Astrocyte (in vitro differentiated cells and primary cell): ENCODE measurements around the gene RPP25L. TPM values are rescaled to one million over a fixed set of nuclear protein-coding genes. Genes with fewer than 3 reads are reported as not detected.

ENCODE experiments used
- DNase-seq: peaks from one replicate; pipeline ENCODE4 v3.0.0-alpha.2; 2010; ENCODE audit warnings: low read depth
- FAIRE-seq: peaks from 2 replicates; lab custom pipeline; 2011; peaks lifted over from hg19 to GRCh38; lab: Jason Lieb, UNC
- H2AFZ ChIP-seq: 2 replicates; pipeline ENCODE4 v1.6.0; 2012; ENCODE audit warnings: low read depth, low read length, inconsistent platforms
- H3K27ac ChIP-seq: 2 replicates; pipeline ENCODE4 v1.5.1; 2011; ENCODE audit warnings: low read depth, low read length, inconsistent platforms
- H3K27me3 ChIP-seq: 2 replicates; pipeline ENCODE4 v1.6.0; 2011; ENCODE audit warnings: low read length, inconsistent platforms; ENCODE audit not compliant: insufficient read depth
- H3K36me3 ChIP-seq: 2 replicates; pipeline ENCODE4 v1.5.1; 2011; ENCODE audit warnings: low read length, inconsistent platforms; ENCODE audit not compliant: insufficient read depth
- H3K4me1 ChIP-seq: 2 replicates; pipeline ENCODE4 v1.5.1; 2011; ENCODE audit warnings: low read length, inconsistent platforms; ENCODE audit not compliant: insufficient read depth
- H3K4me2 ChIP-seq: 2 replicates; pipeline ENCODE4 v1.6.0; 2012; ENCODE audit warnings: low read length, inconsistent platforms
- H3K4me3 ChIP-seq: 2 replicates; pipeline ENCODE4 v1.5.1; 2011; ENCODE audit warnings: low read depth, mild to moderate bottlenecking, low read length, inconsistent platforms; ENCODE audit not compliant: insufficient read depth
- H3K79me2 ChIP-seq: 2 replicates; pipeline ENCODE4 v1.6.0; 2012; ENCODE audit warnings: mild to moderate bottlenecking, low read length, inconsistent platforms; ENCODE audit not compliant: insufficient read depth
- H3K9ac ChIP-seq: 2 replicates; pipeline ENCODE4 v1.6.0; 2012; ENCODE audit warnings: mild to moderate bottlenecking, low read length, inconsistent platforms
- H3K9me3 ChIP-seq: 2 replicates; pipeline ENCODE4 v1.5.1; 2012; ENCODE audit warnings: low read depth, mild to moderate bottlenecking, low read length, inconsistent platforms; ENCODE audit not compliant: insufficient read depth
- H4K20me1 ChIP-seq: 2 replicates; pipeline ENCODE4 v1.6.0; 2012; ENCODE audit warnings: low read length, inconsistent platforms; ENCODE audit not compliant: insufficient read depth
- H3K27ac Mint-ChIP-seq: one replicate; pipeline ENCODE4 v1.8.0; 2021; ENCODE audit warnings: mild to moderate bottlenecking, mixed read lengths; ENCODE audit not compliant: unreplicated experiment
- H3K27me3 Mint-ChIP-seq: one replicate; pipeline ENCODE4 v1.8.0; 2021; ENCODE audit warnings: low read depth, mixed read lengths; ENCODE audit not compliant: unreplicated experiment
- H3K36me3 Mint-ChIP-seq: one replicate; pipeline ENCODE4 v1.8.0; 2021; ENCODE audit warnings: low read depth, mixed read lengths; ENCODE audit not compliant: unreplicated experiment
- H3K4me1 Mint-ChIP-seq: one replicate; pipeline ENCODE4 v1.8.0; 2021; ENCODE audit warnings: low read depth, mixed read lengths; ENCODE audit not compliant: unreplicated experiment
- H3K4me3 Mint-ChIP-seq: one replicate; pipeline ENCODE4 v1.8.0; 2021; ENCODE audit warnings: mild to moderate bottlenecking, moderate library complexity, mixed read lengths; ENCODE audit not compliant: unreplicated experiment
- H3K9me3 Mint-ChIP-seq: one replicate; pipeline ENCODE4 v1.8.0; 2021; ENCODE audit warnings: mild to moderate bottlenecking, mixed read lengths; ENCODE audit not compliant: unreplicated experiment
- EZH2 ChIP-seq: IDR thresholded peaks from 2 replicates; pipeline ENCODE4 v1.6.1; 2012; ENCODE audit warnings: mild to moderate bottlenecking, low read length, inconsistent platforms; ENCODE audit not compliant: insufficient read depth
- total RNA-seq: library from RNA; stranded (reverse); gene quantifications from 2 replicates; pipeline ENCODE4 v1.2.1, GENCODE V29; 2021
- TF ChIP-seq, protein P1 (sequence below): IDR thresholded peaks from 2 replicates; pipeline ENCODE4 v1.5.1; 2011; ENCODE audit warnings: low read depth, mild to moderate bottlenecking, inconsistent platforms, low read length, moderate library complexity; ENCODE audit not compliant: insufficient read depth

Gene RPP25L
- total RNA-seq, 1 donor from 2014 or later = 13.9 TPM

DNA sequence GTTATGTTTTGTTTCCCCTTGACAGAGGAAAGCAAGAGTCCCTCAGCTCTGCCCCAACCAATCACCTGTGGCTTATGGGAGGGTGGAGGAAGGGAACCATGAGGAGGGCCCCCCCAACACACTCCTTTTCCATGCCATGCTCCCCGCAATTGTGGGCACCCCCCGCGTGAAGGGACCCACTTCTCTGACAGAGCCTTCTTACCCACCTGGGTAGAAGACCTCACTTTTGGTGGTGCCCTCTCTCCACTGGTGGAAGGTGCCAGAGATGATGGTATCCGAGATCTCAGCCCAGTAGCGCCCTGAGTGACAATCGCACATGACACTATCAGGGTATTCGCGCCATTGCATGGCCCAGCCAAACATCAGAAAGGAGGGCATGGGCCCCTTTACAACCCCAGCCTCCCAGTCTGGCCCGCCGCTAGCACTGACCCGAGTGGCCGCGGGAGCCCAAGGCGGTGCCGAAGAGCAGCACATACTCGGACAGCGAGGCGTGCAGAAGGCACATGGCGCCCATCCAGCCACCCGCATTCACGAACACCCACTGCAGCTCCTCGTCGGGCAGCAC, 25.0 kb upstream of the RPP25L start:
- H3K36me3 ChIP-seq = no peaks in the 10 kb centered on the region
- H3K4me1 ChIP-seq = peaks cover 16% of the 10 kb centered on the region
- Mint-ChIP-seq H3K27me3 (peaks cover 7% of the 10 kb centered on the region), H3K9me3 (no peaks in the 10 kb centered on the region), H3K4me1 (peaks cover 4% of the 10 kb centered on the region), H3K27ac (peak overlapping the region; percentile 53), H3K36me3 (peaks cover 3% of the 10 kb centered on the region), H3K4me3 (peak overlapping the region; percentile 87)
- H3K4me3 ChIP-seq = peak overlapping the region; percentile 76
- H2AFZ ChIP-seq = peak overlapping the region; percentile 99
- no peaks in the 10 kb centered on the region for H3K27me3 ChIP-seq
- H3K79me2 ChIP-seq = peaks cover 25% of the 10 kb centered on the region
- H3K9ac ChIP-seq = peak overlapping the region; percentile 83
- H4K20me1 ChIP-seq = peaks cover 27% of the 10 kb centered on the region
- H3K4me2 ChIP-seq = peak overlapping the region; percentile 99
- FAIRE-seq (no peak), DNase-seq (no peak)
- TF ChIP-seq EZH2 = no peak
- TF ChIP-seq, protein P1, sequence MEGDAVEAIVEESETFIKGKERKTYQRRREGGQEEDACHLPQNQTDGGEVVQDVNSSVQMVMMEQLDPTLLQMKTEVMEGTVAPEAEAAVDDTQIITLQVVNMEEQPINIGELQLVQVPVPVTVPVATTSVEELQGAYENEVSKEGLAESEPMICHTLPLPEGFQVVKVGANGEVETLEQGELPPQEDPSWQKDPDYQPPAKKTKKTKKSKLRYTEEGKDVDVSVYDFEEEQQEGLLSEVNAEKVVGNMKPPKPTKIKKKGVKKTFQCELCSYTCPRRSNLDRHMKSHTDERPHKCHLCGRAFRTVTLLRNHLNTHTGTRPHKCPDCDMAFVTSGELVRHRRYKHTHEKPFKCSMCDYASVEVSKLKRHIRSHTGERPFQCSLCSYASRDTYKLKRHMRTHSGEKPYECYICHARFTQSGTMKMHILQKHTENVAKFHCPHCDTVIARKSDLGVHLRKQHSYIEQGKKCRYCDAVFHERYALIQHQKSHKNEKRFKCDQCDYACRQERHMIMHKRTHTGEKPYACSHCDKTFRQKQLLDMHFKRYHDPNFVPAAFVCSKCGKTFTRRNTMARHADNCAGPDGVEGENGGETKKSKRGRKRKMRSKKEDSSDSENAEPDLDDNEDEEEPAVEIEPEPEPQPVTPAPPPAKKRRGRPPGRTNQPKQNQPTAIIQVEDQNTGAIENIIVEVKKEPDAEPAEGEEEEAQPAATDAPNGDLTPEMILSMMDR = no peak
- no peaks in the 10 kb centered on the region for H3K9me3 ChIP-seq
- H3K27ac ChIP-seq = peak overlapping the region; percentile 53

DNA sequence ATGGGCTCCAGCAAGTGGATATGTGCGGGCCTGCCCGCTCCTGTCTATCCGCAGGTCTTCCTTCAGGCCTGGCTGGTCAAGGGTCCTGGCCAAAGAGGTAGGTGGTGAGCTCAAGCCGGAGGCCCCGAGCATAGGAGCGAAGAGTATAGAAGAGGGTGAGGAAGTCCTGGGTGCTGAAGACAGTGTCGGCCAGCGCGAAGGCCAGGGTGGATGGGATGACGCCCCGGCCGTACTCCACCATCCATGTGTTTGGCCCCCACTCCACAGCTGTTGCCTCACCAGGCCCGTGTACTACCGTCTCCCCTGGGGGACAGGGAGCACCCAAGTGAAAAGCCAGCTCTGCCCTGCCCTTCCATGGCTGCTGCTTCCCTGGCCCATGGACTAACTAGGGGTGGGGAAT, 23.7 kb upstream of the RPP25L start:
- H3K27me3 Mint-ChIP-seq = peaks cover 18% of the 10 kb centered on the region
- H3K4me3 ChIP-seq = no peak overlapping the region
- H3K4me3 Mint-ChIP-seq = peak overlapping the region; percentile 61
- peaks cover 3% of the 10 kb centered on the region for H3K36me3 Mint-ChIP-seq
- peaks cover 4% of the 10 kb centered on the region for H3K27me3 ChIP-seq
- no peaks in the 10 kb centered on the region for H3K9me3 ChIP-seq
- no peak overlapping the region for H2AFZ ChIP-seq
- H3K4me1 Mint-ChIP-seq = peaks cover 4% of the 10 kb centered on the region
- H3K4me2 ChIP-seq = peak overlapping the region; percentile 50
- H3K9me3 Mint-ChIP-seq = no peaks in the 10 kb centered on the region
- DNase-seq (no peak), FAIRE-seq (no peak)
- peaks cover 25% of the 10 kb centered on the region for H3K79me2 ChIP-seq
- no peaks in the 10 kb centered on the region for H3K36me3 ChIP-seq
- peaks cover 27% of the 10 kb centered on the region for H4K20me1 ChIP-seq
- no peak overlapping the region for H3K9ac ChIP-seq
- peaks cover 16% of the 10 kb centered on the region for H3K4me1 ChIP-seq
- no peak overlapping the region for H3K27ac ChIP-seq
- TF ChIP-seq, protein P1 = no peak
- no peak for TF ChIP-seq EZH2
- H3K27ac Mint-ChIP-seq = no peak overlapping the region

DNA sequence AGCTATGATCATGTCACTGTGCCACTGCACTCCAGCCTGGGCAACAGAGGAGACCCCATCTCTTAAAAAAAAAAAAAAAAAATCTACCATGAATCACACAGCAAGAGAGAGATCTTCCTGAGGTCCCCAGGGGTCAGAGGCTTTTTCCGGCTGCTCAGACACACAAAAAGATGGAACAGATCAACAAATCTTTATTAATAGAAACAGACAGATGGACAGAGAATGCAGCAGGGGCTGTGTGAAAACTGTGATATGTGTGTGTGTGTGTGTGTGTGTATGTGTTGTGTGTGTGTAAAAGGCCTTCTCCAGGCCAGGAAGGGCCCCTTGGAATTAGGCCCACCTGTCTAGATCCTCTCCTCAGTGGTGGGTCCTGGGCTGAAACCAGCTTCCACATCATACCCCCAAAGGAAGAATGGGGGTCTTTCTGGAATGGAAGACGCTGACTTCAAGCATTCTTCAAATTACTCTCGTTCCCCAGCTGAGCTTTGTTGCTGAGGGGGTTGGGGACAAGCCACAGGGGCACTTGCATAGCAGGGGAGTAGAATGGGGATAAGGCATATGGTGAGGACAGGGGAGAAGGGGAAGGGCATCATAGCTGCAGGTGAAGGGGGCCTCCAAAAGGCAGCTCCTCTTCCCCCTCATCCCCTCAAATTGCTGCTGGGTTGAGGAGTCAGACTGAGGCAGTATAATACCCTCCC, 22.8 kb upstream of the RPP25L start:
- no peak overlapping the region for H2AFZ ChIP-seq
- no peaks in the 10 kb centered on the region for H3K36me3 ChIP-seq
- Mint-ChIP-seq H3K27me3 (peaks cover 26% of the 10 kb centered on the region), H3K4me3 (no peak overlapping the region), H3K4me1 (peaks cover 4% of the 10 kb centered on the region), H3K9me3 (no peaks in the 10 kb centered on the region), H3K36me3 (peaks cover 3% of the 10 kb centered on the region), H3K27ac (no peak overlapping the region)
- no peak for FAIRE-seq
- no peak overlapping the region for H3K27ac ChIP-seq
- no peak overlapping the region for H3K4me3 ChIP-seq
- no peak for DNase-seq
- no peak overlapping the region for H3K4me2 ChIP-seq
- TF ChIP-seq, protein P1 = no peak
- no peak for TF ChIP-seq EZH2
- H3K9me3 ChIP-seq = no peaks in the 10 kb centered on the region
- peaks cover 27% of the 10 kb centered on the region for H4K20me1 ChIP-seq
- H3K9ac ChIP-seq = no peak overlapping the region
- peaks cover 25% of the 10 kb centered on the region for H3K79me2 ChIP-seq
- H3K27me3 ChIP-seq = peaks cover 12% of the 10 kb centered on the region
- H3K4me1 ChIP-seq = peaks cover 16% of the 10 kb centered on the region
